H1 (cell line): ENCODE results near the gene RPS6KA2. TPM values are rescaled to one million over a fixed set of nuclear protein-coding genes. Genes with fewer than 3 reads are reported as not detected.

Source experiments
- CTCF ChIA-PET: fragments of 300-600 bp; sonication (Branson Sonifier 250); formaldehyde crosslinking; loops from one replicate; lab custom pipeline; 2021; ENCODE audit not compliant: partially characterized antibody; lab: Charles Lee
- POLR2A ChIA-PET: fragments of 300-600 bp; sonication (Branson Sonifier 250); formaldehyde crosslinking; loops from one replicate; lab custom pipeline; 2021; ENCODE audit warnings: inconsistent platforms; ENCODE audit not compliant: partially characterized antibody; lab: Charles Lee
- DNase-seq, 2 experiments: peaks; one replicate each; pipeline versions ENCODE4 v3.0.0 to v3.0.0-alpha.2; 2010 to 2022; ENCODE audit warnings: low spot score in 2 of 2, low read depth in 1 of 2, mixed read lengths in 1 of 2
- FAIRE-seq: peaks from 2 replicates; lab custom pipeline; 2011; peaks lifted over from hg19 to GRCh38; lab: Jason Lieb, UNC
- H2AFZ ChIP-seq: 2 replicates; pipeline ENCODE4 v1.8.1; 2012; ENCODE audit warnings: low read length, inconsistent platforms
- H2AK5ac ChIP-seq: 2 replicates; pipeline ENCODE4 v1.6.1; 2013; ENCODE audit warnings: low read depth, low read length
- H2BK120ac ChIP-seq: replicated peaks from 2 replicates; pipeline ENCODE3; 2013; ENCODE audit warnings: low read depth, low read length, inconsistent platforms
- H2BK12ac ChIP-seq: 2 replicates; pipeline ENCODE4 v1.6.1; 2013; ENCODE audit warnings: low read depth, low read length
- H2BK15ac ChIP-seq: 2 replicates; pipeline ENCODE4 v1.6.1; 2013; ENCODE audit warnings: low read length
- H2BK20ac ChIP-seq: 2 replicates; pipeline ENCODE4 v1.6.1; 2013; ENCODE audit warnings: low read length
- H2BK5ac ChIP-seq: 2 replicates; pipeline ENCODE4 v1.6.1; 2013; ENCODE audit warnings: low read depth, low read length
- H3K14ac ChIP-seq: 2 replicates; pipeline ENCODE4 v1.6.1; 2013; ENCODE audit warnings: inconsistent platforms; ENCODE audit not compliant: insufficient read length
- H3K18ac ChIP-seq: 2 replicates; pipeline ENCODE4 v1.6.1; 2013; ENCODE audit warnings: low read length; ENCODE audit errors: extremely low read depth
- H3K23ac ChIP-seq: 2 replicates; pipeline ENCODE4 v1.6.1; 2013; ENCODE audit warnings: inconsistent platforms; ENCODE audit not compliant: insufficient read length
- H3K23me2 ChIP-seq: 2 replicates; pipeline ENCODE4 v1.6.1; 2013; ENCODE audit warnings: low read depth, low read length
- H3K27ac ChIP-seq: 2 replicates; pipeline ENCODE4 v1.6.1; 2011; ENCODE audit warnings: low read depth, low read length, inconsistent platforms
- H3K27me3 ChIP-seq, 4 experiments: replicated peaks in 1 of 4; 1 replicate in 1 of 4; 2 replicates in 3 of 4; pipeline versions ENCODE4 v1.6.1 to v1.8.1; 2011 to 2013; ENCODE audit warnings: low read length in 3 of 4, mild to moderate bottlenecking in 3 of 4, inconsistent platforms in 2 of 4, mixed read lengths in 2 of 4, moderate library complexity in 1 of 4; ENCODE audit not compliant: control insufficient read depth in 3 of 4, insufficient read depth in 3 of 4; ENCODE audit errors: extremely low read depth in 1 of 4
- H3K36me3 ChIP-seq, 4 experiments: 2 replicates each; pipeline versions ENCODE4 v1.6.1 to v1.8.1; 2011 to 2013; ENCODE audit warnings: mild to moderate bottlenecking in 4 of 4, low read length in 3 of 4, moderate library complexity in 2 of 4, control low read depth in 1 of 4, inconsistent platforms in 1 of 4; ENCODE audit not compliant: insufficient read depth in 4 of 4, control insufficient read depth in 2 of 4
- H3K4ac ChIP-seq: replicated peaks from 2 replicates; pipeline ENCODE3; 2013; ENCODE audit warnings: low read length, low read depth, mixed read lengths, inconsistent platforms; ENCODE audit not compliant: insufficient read length
- H3K4me1 ChIP-seq, 4 experiments: replicated peaks in 1 of 4; 1 replicate in 1 of 4; 2 replicates in 3 of 4; pipeline versions ENCODE4 v1.6.1 to v1.8.1; 2011 to 2013; ENCODE audit warnings: low read length in 3 of 4, inconsistent platforms in 2 of 4, mixed read lengths in 1 of 4; ENCODE audit not compliant: insufficient read depth in 4 of 4, control insufficient read depth in 3 of 4
- H3K4me2 ChIP-seq, 2 experiments: 2 replicates each; pipeline versions ENCODE4 v1.6.1 to v1.8.1; 2011 to 2013; ENCODE audit warnings: low read depth in 2 of 2, low read length in 2 of 2, control low read depth in 1 of 2, inconsistent platforms in 1 of 2, mild to moderate bottlenecking in 1 of 2; ENCODE audit not compliant: insufficient read depth in 1 of 2
- H3K4me3 ChIP-seq, 4 experiments: fragments of 200-600, 300-600 bp in 1 of 4; sonication (generic), shearing (Covaris generic), sonication (Bioruptor Twin) in 1 of 4; 2 replicates each; pipeline versions ENCODE4 v1.5.1 to v1.8.1; 2011 to 2016; ENCODE audit warnings: low read length in 4 of 4, low read depth in 3 of 4, control low read depth in 2 of 4, inconsistent platforms in 2 of 4, mild to moderate bottlenecking in 2 of 4, mixed read lengths in 1 of 4, moderate library complexity in 1 of 4; ENCODE audit not compliant: insufficient read depth in 2 of 4; ENCODE audit errors: extremely low read depth in 1 of 4
- H3K56ac ChIP-seq: replicated peaks from 2 replicates; pipeline ENCODE3; 2013; ENCODE audit warnings: low read depth, mild to moderate bottlenecking, mixed read lengths, low read length, inconsistent platforms; ENCODE audit not compliant: insufficient read length
- H3K79me1 ChIP-seq: 2 replicates; pipeline ENCODE4 v1.6.1; 2013; ENCODE audit warnings: low read depth, low read length, control low read depth
- H3K79me2 ChIP-seq, 2 experiments: 2 replicates each; pipeline versions ENCODE4 v1.6.1 to v1.8.1; 2012 to 2013; ENCODE audit warnings: low read length in 2 of 2, mild to moderate bottlenecking in 2 of 2, inconsistent platforms in 1 of 2; ENCODE audit not compliant: insufficient read depth in 2 of 2, control insufficient read depth in 1 of 2
- H3K9ac ChIP-seq, 4 experiments: replicated peaks in 1 of 4; 1 replicate in 1 of 4; 2 replicates in 3 of 4; pipeline versions ENCODE4 v1.6.1 to v1.8.1; 2011 to 2013; ENCODE audit warnings: low read depth in 3 of 4, low read length in 3 of 4, control low read depth in 2 of 4, mild to moderate bottlenecking in 2 of 4, moderate library complexity in 2 of 4, inconsistent platforms in 1 of 4; ENCODE audit errors: extremely low read depth in 1 of 4
- H3K9me3 ChIP-seq, 2 experiments: 2 replicates each; pipeline versions ENCODE4 v1.6.1 to v1.8.1; 2012 to 2013; ENCODE audit warnings: mild to moderate bottlenecking in 2 of 2, moderate library complexity in 2 of 2, control low read depth in 1 of 2, inconsistent platforms in 1 of 2, low read depth in 1 of 2, low read length in 1 of 2, mixed read lengths in 1 of 2; ENCODE audit not compliant: insufficient read depth in 2 of 2
- H4K20me1 ChIP-seq, 2 experiments: replicated peaks in 1 of 2; 2 replicates each; pipeline versions ENCODE3 to v1.8.1; 2011 to 2013; ENCODE audit warnings: inconsistent platforms in 2 of 2, low read length in 2 of 2, mild to moderate bottlenecking in 1 of 2; ENCODE audit not compliant: insufficient read depth in 2 of 2, control insufficient read depth in 1 of 2
- H4K5ac ChIP-seq: 2 replicates; pipeline ENCODE4 v1.6.1; 2013; ENCODE audit warnings: low read length, low read depth, mixed read lengths, inconsistent platforms; ENCODE audit not compliant: insufficient read length
- H4K8ac ChIP-seq: 2 replicates; pipeline ENCODE4 v1.8.0; 2013; ENCODE audit warnings: mild to moderate bottlenecking, moderate library complexity, low read length, inconsistent platforms; ENCODE audit not compliant: insufficient read depth; ENCODE audit errors: extremely low read depth
- H4K91ac ChIP-seq: replicated peaks from 2 replicates; pipeline ENCODE3; 2013; ENCODE audit warnings: low read length, mixed read lengths, inconsistent platforms; ENCODE audit not compliant: insufficient read length
- ASH2L ChIP-seq: fragments of 200-600, 300-600 bp; sonication (generic); IDR thresholded peaks from one replicate; pipeline ENCODE4 v1.7.1; 2017; ENCODE audit warnings: low read length
- BACH1 ChIP-seq: IDR thresholded peaks from 2 replicates; pipeline ENCODE4 v1.6.1; 2012; ENCODE audit warnings: low read length, improper control_type of control experiment
- BRCA1 ChIP-seq: IDR thresholded peaks from 2 replicates; pipeline ENCODE4 v1.6.1; 2012; ENCODE audit warnings: low read depth, low read length, improper control_type of control experiment
- FOSL1 ChIP-seq: IDR thresholded peaks from 2 replicates; pipeline ENCODE4 v1.6.1; 2011; ENCODE audit warnings: mild to moderate bottlenecking, low read depth, low read length, moderate library complexity; ENCODE audit not compliant: insufficient read depth
- JUN ChIP-seq: IDR thresholded peaks from 2 replicates; pipeline ENCODE4 v1.6.1; 2011; ENCODE audit warnings: low read depth, mild to moderate bottlenecking, improper control_type of control experiment, low read length
- KDM4A ChIP-seq: IDR thresholded peaks from one replicate; pipeline ENCODE4 v1.7.1; 2012; ENCODE audit warnings: low read depth, mild to moderate bottlenecking, moderate library complexity, low read length, inconsistent platforms; ENCODE audit not compliant: severe bottlenecking
- RBBP5 ChIP-seq: IDR thresholded peaks from 2 replicates; pipeline ENCODE4 v1.7.1; 2012; ENCODE audit warnings: low read depth, mild to moderate bottlenecking, inconsistent platforms, low read length, moderate library complexity, borderline replicate concordance
- RFX5 ChIP-seq: IDR thresholded peaks from 2 replicates; pipeline ENCODE4 v1.6.1; 2011; ENCODE audit warnings: low read depth, low read length, improper control_type of control experiment, borderline replicate concordance
- RNF2 ChIP-seq: fragments of 200-900, 300-1000 bp; sonication (generic); IDR thresholded peaks from 2 replicates; pipeline ENCODE4 v1.7.1; 2016; ENCODE audit warnings: borderline replicate concordance, low read depth, mild to moderate bottlenecking, antibody characterized with exemption, low read length; ENCODE audit not compliant: poor library complexity, severe bottlenecking; ENCODE audit errors: missing control alignments
- TAF1 ChIP-seq: IDR thresholded peaks from 2 replicates; pipeline ENCODE4 v1.6.1; 2011; ENCODE audit warnings: mild to moderate bottlenecking, low read depth, low read length
- WGBS, 2 experiments: shearing (Covaris generic) in 1 of 2; methylation state at CpG; one replicate each; pipeline versions ENCODE4 v1.1.6 to v1.1.7; 2013 to 2015; ENCODE audit warnings: low lambda C conversion rate in 2 of 2, mixed read lengths in 2 of 2, inconsistent platforms in 1 of 2, low coverage in 1 of 2, missing lambda C conversion rate in 1 of 2; ENCODE audit not compliant: insufficient replicate concordance in 2 of 2, insufficient coverage in 1 of 2, insufficient read length in 1 of 2; ENCODE audit errors: extremely low coverage in 1 of 2, missing lambda C conversion rate in 1 of 2; 5-methylcytosine and 5-hydroxymethylcytosine counted together
- polyA plus RNA-seq, 7 experiments: library from polyadenylated mRNA; depleted of rRNA in 3 of 7; stranded (reverse) in 5 of 7; unstranded in 2 of 7; fragments of >200 nt in 5 of 7; fragments of 200-250 nt in 2 of 7; gene quantifications; 1 replicate in 5 of 7; 2 replicates in 1 of 7; 4 replicates in 1 of 7; pipeline versions ENCODE4 v1.2.1 to v1.2.3, GENCODE V29; 2011 to 2013; ENCODE audit warnings: missing spikeins in 2 of 7, mixed read lengths in 2 of 7
- total RNA-seq: library from RNA; stranded (reverse); fragmentation: NEBNext Ultra II Directional; extraction: Animal tissue kit (Norgen Biotek cat#: 25700); gene quantifications from 2 replicates; pipeline ENCODE4 v1.2.1, GENCODE V29; 2021
- TF ChIP-seq, protein P1 (sequence below): IDR thresholded peaks from 2 replicates; pipeline ENCODE4 v1.6.1; 2012; ENCODE audit warnings: inconsistent platforms

Gene RPS6KA2
- total and polyA plus RNA-seq, 2 of the 8 experiments (the other 6 are each of a cell fraction or from before 2014, with no cell fraction given): 8.8 to 25.7 TPM

- H3K9me3 ChIP-seq: no peaks in the 10 kb centered on the region
- no peak overlapping the region for H3K4me2 ChIP-seq
- ChIA-PET CTCF (interaction anchor here (0.8 to 1.7 kb wide), 5 partner anchors 16 to 129 kb away, joined by 3 to 6 read pairs (median 4); no protein-coding TSS in a partner anchor), POLR2A (interaction anchor here (0.6 kb wide), 1 partner anchor 65 kb away, joined by 3 read pairs; no protein-coding TSS in a partner anchor)
- no peak overlapping the region for H3K18ac ChIP-seq
- no peak overlapping the region for H3K9ac ChIP-seq
- H4K20me1 ChIP-seq: peaks cover 0 to 4% of the 10 kb centered on the region in 2 experiments
- H4K8ac ChIP-seq: no peak overlapping the region
- H4K5ac ChIP-seq: no peak overlapping the region
- H3K56ac ChIP-seq: no peak overlapping the region
- H3K36me3 ChIP-seq: no peaks in the 10 kb centered on the region; a peak in 1 of 8 replicates
- peaks cover 0 to 3% (median 0%) of the 10 kb centered on the region in 4 experiments; a peak in 3 of 7 replicates for H3K4me1 ChIP-seq
- no peak overlapping the region for H2BK20ac ChIP-seq
- H2BK5ac ChIP-seq: no peak overlapping the region
- FAIRE-seq (no peak), DNase-seq (no peak)
- 88% methylated on average over 7 of the region's 7 CpGs; no CpG with 5 or more reads in 1 of the 2 experiments for WGBS, 2 experiments
- no peak overlapping the region for H3K23ac ChIP-seq
- no peaks in the 10 kb centered on the region for H3K23me2 ChIP-seq
- no peak overlapping the region for H3K4me3 ChIP-seq
- 0 out of 2 replicates have a peak, but pooled peaks cover 2% of the 10 kb centered on the region for H3K79me1 ChIP-seq
- H3K27ac ChIP-seq: no peak overlapping the region
- no peak overlapping the region for H3K4ac ChIP-seq
- no peak overlapping the region for H2BK15ac ChIP-seq
- H2AFZ ChIP-seq: no peak overlapping the region
- no peaks in the 10 kb centered on the region for H3K27me3 ChIP-seq
- H3K79me2 ChIP-seq: no peaks in the 10 kb centered on the region
- no peak overlapping the region for H2AK5ac ChIP-seq
- H4K91ac ChIP-seq: no peak overlapping the region
- H2BK120ac ChIP-seq: no peak overlapping the region
- H2BK12ac ChIP-seq: no peak overlapping the region
- no peak overlapping the region for H3K14ac ChIP-seq
- TF ChIP-seq RFX5 (no peak), TAF1 (no peak), RNF2 (no peak), KDM4A (no peak), FOSL1 (no peak), BACH1 (no peak), ASH2L (no peak), RBBP5 (no peak), BRCA1 (no peak), JUN (no peak)
- TF ChIP-seq, protein P1, sequence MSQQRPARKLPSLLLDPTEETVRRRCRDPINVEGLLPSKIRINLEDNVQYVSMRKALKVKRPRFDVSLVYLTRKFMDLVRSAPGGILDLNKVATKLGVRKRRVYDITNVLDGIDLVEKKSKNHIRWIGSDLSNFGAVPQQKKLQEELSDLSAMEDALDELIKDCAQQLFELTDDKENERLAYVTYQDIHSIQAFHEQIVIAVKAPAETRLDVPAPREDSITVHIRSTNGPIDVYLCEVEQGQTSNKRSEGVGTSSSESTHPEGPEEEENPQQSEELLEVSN: no peak
Observed at GRCh38 chr6:166405386-166405785, 221.7 kb downstream of the RPS6KA2 start.
